Heart left ventricle (tissue), 11 donors: ENCODE data around the gene RIOK3. TPM values are rescaled to one million over a fixed set of nuclear protein-coding genes. Genes with fewer than 3 reads are reported as not detected.

Source experiments
- polyA plus RNA-seq, 2 donors: library from polyadenylated mRNA; stranded (reverse); fragments of 200-250 nt; gene quantifications; one replicate each; pipeline ENCODE4 v1.2.3, GENCODE V29; 2013
- total RNA-seq, 9 donors: library from RNA; depleted of rRNA in 2 of 9; stranded (reverse); fragments of >200 nt in 2 of 9; fragmentation: NEBNext Ultra II Directional in 3 of 9; extraction: Animal tissue kit (Norgen Biotek cat#: 25700) in 3 of 9; gene quantifications; one replicate each; pipeline versions ENCODE4 v1.1.0 to v1.2.4, GENCODE V29; 2016 to 2023
- donor health status: ischemic (EF 13 %, LVEDD 7.1; RV severe dilation, severe dysfunction).
- donor health status: healthy with polysubstance abuse.
- donor health status: DM: no; HTN: yes; CAD: no.
- donor health status: DM: no; HTN: no; CAD: no.
- donor health status: ischemic (EF 25% LVEDD 5.7; RV mildly dilated, moderate dysfunction).
- donor health status: healthy.
- donor health status: DM: yes; HTN: yes; CAD: no.
- donor health status: PGD.
- donor health status: nonischemic (EF 23%, LVEDD 6.1; RV moderate dilation, normal function).

RIOK3 gene
- total and polyA plus RNA-seq, 11 donors: 32.3 to 76.2 (median 51.1) TPM

Other genes starting within 250 kb of the RIOK3 start
- gene RMC1, start 50.2 kb downstream of the RIOK3 start, total RNA-seq: 10 to 100 TPM; 12.2 to 24.2 (median 17.3) TPM
- gene RMC1, start 50.2 kb downstream of the RIOK3 start, polyA plus RNA-seq: 10 to 100 TPM; 24.9 to 27.8 TPM
- 10 to 100 TPM; 10.2 to 42.7 (median 16.8) TPM for gene NPC1, start 133.2 kb downstream of the RIOK3 start, total RNA-seq
- 10 to 100 TPM in 1 of 2 donors, 1 to 10 TPM in 1; 7.8 to 38.8 TPM for gene NPC1, start 133.2 kb downstream of the RIOK3 start, polyA plus RNA-seq
- gene ANKRD29, start 209.6 kb downstream of the RIOK3 start, total RNA-seq: 1 to 10 TPM; 1.9 to 7.1 (median 5.4) TPM
- 1 to 10 TPM; 1.7 to 3.1 TPM for gene ANKRD29, start 209.6 kb downstream of the RIOK3 start, polyA plus RNA-seq
- 1 to 10 TPM; 1.8 to 6.6 (median 3.3) TPM for gene LAMA3, start 236.2 kb downstream of the RIOK3 start, total RNA-seq
- 1 to 10 TPM; 1.2 to 1.3 TPM for gene LAMA3, start 236.2 kb downstream of the RIOK3 start, polyA plus RNA-seq